Aorta (tissue), 5 donors: ENCODE results near the gene COX6A1. TPM values are rescaled to one million over a fixed set of nuclear protein-coding genes. Genes with fewer than 3 reads are reported as not detected.
"Not testable (repeated sequence)": the region's sequence is repeated elsewhere in the genome, so short reads cannot be mapped to it uniquely, and the experiment has no call there.

ENCODE experiments used
- ATAC-seq: fragments of 200-7000 bp; cut with Tn5 transposase; one replicate; pipeline ENCODE4 v1.9.1; 2022; ENCODE audit warnings: moderate library complexity; ENCODE audit not compliant: low FRiP score
- DNase-seq, 2 donors: peaks; one replicate each; pipeline ENCODE4 v3.0.0-alpha.2; 2020
- H3K27ac ChIP-seq, 2 donors: one replicate each; pipeline ENCODE4 v1.5.1; 2013; ENCODE audit warnings: low read length in 2 of 2, mild to moderate bottlenecking in 2 of 2, moderate library complexity in 2 of 2, control low read depth in 1 of 2, inconsistent platforms in 1 of 2, low read depth in 1 of 2
- H3K27me3 ChIP-seq, 2 donors: one replicate each; pipeline ENCODE4 v1.6.1; 2013; ENCODE audit warnings: control low read depth in 1 of 2, low read length in 1 of 2, mild to moderate bottlenecking in 1 of 2, moderate library complexity in 1 of 2; ENCODE audit not compliant: insufficient read depth in 2 of 2, control insufficient read depth in 1 of 2
- H3K36me3 ChIP-seq, 2 donors: one replicate each; pipeline ENCODE4 v1.6.1; 2013; ENCODE audit warnings: control low read depth in 1 of 2, low read length in 1 of 2, mild to moderate bottlenecking in 1 of 2; ENCODE audit not compliant: insufficient read depth in 2 of 2, control insufficient read depth in 1 of 2
- H3K4me1 ChIP-seq, 2 donors: one replicate each; pipeline ENCODE4 v1.6.1; 2013; ENCODE audit warnings: low read length in 2 of 2, control low read depth in 1 of 2, mild to moderate bottlenecking in 1 of 2, moderate library complexity in 1 of 2; ENCODE audit not compliant: insufficient read depth in 2 of 2, control insufficient read depth in 1 of 2
- H3K4me3 ChIP-seq, 2 donors: one replicate each; pipeline ENCODE4 v1.5.1; 2013; ENCODE audit warnings: low read length in 2 of 2, control low read depth in 1 of 2, mild to moderate bottlenecking in 1 of 2
- H3K9me3 ChIP-seq: one replicate; pipeline ENCODE4 v1.6.1; 2013; ENCODE audit warnings: mild to moderate bottlenecking, low read length; ENCODE audit not compliant: control insufficient read depth
- WGBS, 2 donors: extraction: QIAGEN DNeasy Blood & Tissue Kit; methylation state at CpG; one replicate each; pipeline ENCODE4 v1.1.7; 2013; 5-methylcytosine and 5-hydroxymethylcytosine counted together
- intact Hi-C, 2 donors: fragments of 100-400 bp; cut with DNase I; formaldehyde crosslinking; loops; one replicate each; pipeline versions ENCODE4 v1.14.2 to v1.15.0; 2022
- polyA plus RNA-seq, 2 donors: library from polyadenylated mRNA; stranded (reverse); fragments of 200-250 nt; gene quantifications; one replicate each; pipeline ENCODE4 v1.2.3, GENCODE V29; 2013
- total RNA-seq, 2 donors: library from RNA; stranded (reverse); fragmentation: NEBNext Ultra II Directional; extraction: Animal tissue kit (Norgen Biotek cat#: 25700); gene quantifications; one replicate each; pipeline ENCODE4 v1.2.1, GENCODE V29; 2021
- donor health status: healthy with polysubstance abuse.
- donor health status: Bipolar disorder and iron deficiency.
- donor health status: DM: no; HTN: no; CAD: no.
- donor health status: DM: no; HTN: no; CAD: no.
- donor health status: DM: yes; HTN: yes; CAD: no.

Gene COX6A1
- total and polyA plus RNA-seq, 4 donors: 176 to 498 (median 300) TPM

DNA sequence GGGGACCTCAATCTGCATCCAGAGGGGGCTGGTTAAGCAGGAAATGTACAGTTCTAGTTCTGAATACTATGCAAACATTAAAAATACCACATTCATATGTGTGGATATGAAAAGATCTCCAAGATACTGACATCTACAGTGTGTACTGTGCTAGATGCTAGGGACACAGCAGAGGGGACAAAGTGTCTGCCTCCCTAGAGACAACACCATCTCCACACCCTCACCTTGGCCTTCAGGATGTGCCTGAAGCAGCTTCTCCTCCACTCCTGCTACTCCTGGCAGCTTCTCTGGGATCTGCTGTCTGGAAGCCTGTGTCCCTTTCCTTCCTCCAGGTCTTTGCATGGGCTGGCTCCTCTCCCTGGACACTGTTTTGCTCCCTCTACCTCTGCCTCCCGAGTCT, 42.3 kb downstream of the COX6A1 start:
- DNase-seq (no peak), ATAC-seq (no peak)
- no peaks in the 10 kb centered on the region for H3K36me3 ChIP-seq
- H3K27me3 ChIP-seq: no peaks in the 10 kb centered on the region
- no peak overlapping the region for H3K4me3 ChIP-seq
- 54 to 77% methylated on average over 1 of the region's 1 CpG for WGBS, 2 donors
- no peaks in the 10 kb centered on the region for H3K9me3 ChIP-seq
- no peak overlapping the region for H3K27ac ChIP-seq
- H3K4me1 ChIP-seq: no peaks in the 10 kb centered on the region
- intact Hi-C loops: no loop called here

DNA sequence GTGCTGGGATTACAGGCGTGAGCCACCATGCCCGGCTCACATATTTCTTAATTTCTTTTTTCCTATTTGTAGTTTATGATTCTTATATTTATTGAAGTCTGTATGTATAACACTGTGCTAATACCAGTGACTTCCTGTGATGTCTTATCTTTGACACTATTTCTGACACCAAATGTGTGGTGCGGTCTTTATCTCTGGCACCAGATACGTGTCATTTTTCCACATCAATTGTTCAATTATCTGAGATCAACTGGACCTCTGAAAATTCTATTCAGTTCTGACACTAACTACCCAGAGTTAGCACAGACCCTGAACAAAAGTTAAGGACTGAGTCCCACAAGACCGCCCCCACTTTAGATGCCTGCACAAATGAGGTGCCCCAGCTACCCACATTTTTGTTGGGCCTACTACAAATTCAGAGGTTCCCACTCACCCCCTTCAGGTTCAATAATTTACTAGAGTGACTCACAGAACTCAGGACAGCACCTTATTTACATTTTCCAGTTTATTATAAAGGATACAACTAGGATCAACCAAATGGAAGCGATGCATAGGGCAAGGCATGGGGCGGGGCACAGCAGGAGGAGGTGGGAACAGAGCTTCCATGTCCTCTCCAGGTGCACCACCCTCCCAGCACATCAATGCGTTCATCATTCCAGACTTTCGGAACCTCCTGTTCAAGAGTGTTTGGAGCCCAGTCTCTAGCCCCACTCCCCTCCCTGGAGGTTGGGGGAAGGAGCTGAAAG, 43.3 kb downstream of the COX6A1 start:
- no peak overlapping the region for H3K27ac ChIP-seq
- DNase-seq (no peak), ATAC-seq (no peak)
- H3K36me3 ChIP-seq: no peaks in the 10 kb centered on the region
- H3K4me3 ChIP-seq: no peak overlapping the region
- no peaks in the 10 kb centered on the region for H3K9me3 ChIP-seq
- no peaks in the 10 kb centered on the region for H3K4me1 ChIP-seq
- H3K27me3 ChIP-seq: no peaks in the 10 kb centered on the region
- intact Hi-C loops: no loop called here
- 92 to 94% methylated on average over 9 of the region's 9 CpGs for WGBS, 2 donors

DNA sequence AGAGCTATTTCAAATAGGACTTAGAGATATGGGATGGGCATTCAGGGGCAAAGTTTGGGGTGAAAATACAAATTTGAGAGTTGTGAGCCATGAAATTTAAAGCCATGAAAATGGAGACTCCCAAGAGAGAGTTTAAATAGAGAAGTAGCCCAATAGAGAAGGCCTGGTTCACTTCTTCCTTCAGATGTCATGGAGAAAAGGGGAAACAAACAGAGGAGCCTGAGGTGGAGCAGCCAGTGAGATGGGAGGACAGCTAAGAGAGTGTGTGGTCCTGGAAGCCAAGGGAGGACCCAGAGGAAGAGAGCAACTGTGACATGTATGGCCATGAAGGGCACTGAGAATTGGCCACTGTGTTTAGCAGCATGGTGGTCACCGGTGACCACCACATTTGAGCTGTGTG, 45.7 kb downstream of the COX6A1 start:
- Histone ChIP-seq H3K27ac (no peak overlapping the region), H3K36me3 (no peaks in the 10 kb centered on the region), H3K4me1 (no peaks in the 10 kb centered on the region), H3K27me3 (no peaks in the 10 kb centered on the region), H3K9me3 (no peaks in the 10 kb centered on the region), H3K4me3 (no peak overlapping the region)
- WGBS, 2 donors: 96 to 97% methylated on average over 1 of the region's 1 CpG
- intact Hi-C loops: no loop called here
- ATAC-seq (no peak), DNase-seq (no peak)

GRCh38 chr12:120485961-120486881, 48.3 kb downstream of the COX6A1 start:
- no peaks in the 10 kb centered on the region for H3K4me1 ChIP-seq
- H3K36me3 ChIP-seq: no peaks in the 10 kb centered on the region
- no peaks in the 10 kb centered on the region for H3K9me3 ChIP-seq
- DNase-seq: no peak
- no peaks in the 10 kb centered on the region for H3K27me3 ChIP-seq
- H3K27ac ChIP-seq: no peak overlapping the region
- 89 to 90% methylated on average over 7 of the region's 7 CpGs for WGBS, 2 donors
- intact Hi-C loops: no loop called here
- ATAC-seq: no peak
- H3K4me3 ChIP-seq: no peak overlapping the region

DNA sequence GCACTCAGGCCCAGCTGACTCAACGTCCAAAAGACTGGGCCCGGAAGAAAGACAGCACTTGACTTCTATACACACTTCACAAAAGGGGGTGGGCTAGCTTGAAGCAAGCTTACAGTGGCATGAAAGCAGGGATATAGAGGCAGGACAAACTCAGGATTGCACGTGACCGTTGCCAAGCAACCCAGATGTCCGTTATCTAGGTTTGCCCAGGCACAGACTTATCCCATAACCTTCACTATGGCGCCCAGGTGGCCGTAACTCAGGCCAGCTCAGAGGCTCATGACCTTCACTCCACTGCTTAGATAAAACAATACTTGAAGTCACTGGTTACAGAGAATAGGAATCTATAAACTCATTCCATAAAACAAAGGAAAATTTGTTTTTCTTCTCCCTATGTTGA, 49.6 kb downstream of the COX6A1 start:
- 91 to 92% methylated on average over 7 of the region's 7 CpGs for WGBS, 2 donors
- ATAC-seq, DNase-seq, H3K36me3 ChIP-seq, H3K27me3 ChIP-seq, H3K9me3 ChIP-seq, H3K4me1 ChIP-seq, H3K27ac ChIP-seq, H3K4me3 ChIP-seq, intact Hi-C loops: not testable (repeated sequence)

- H3K4me1 ChIP-seq: no peaks in the 10 kb centered on the region
- intact Hi-C loops: no loop called here
- H3K4me3 ChIP-seq: no peak overlapping the region
- H3K36me3 ChIP-seq: no peaks in the 10 kb centered on the region
- H3K27me3 ChIP-seq: no peaks in the 10 kb centered on the region
- ATAC-seq (no peak), DNase-seq (no peak)
- WGBS, 2 donors: 76 to 77% methylated on average over 5 of the region's 5 CpGs
- H3K27ac ChIP-seq: no peak overlapping the region
- H3K9me3 ChIP-seq: no peaks in the 10 kb centered on the region
Observed at GRCh38 chr12:120488057-120488640, 50.2 kb downstream of the COX6A1 start.

GRCh38 chr12:120489018-120489417, 51.1 kb downstream of the COX6A1 start:
- Histone ChIP-seq H3K27ac (no peak overlapping the region), H3K36me3 (no peaks in the 10 kb centered on the region), H3K4me1 (no peaks in the 10 kb centered on the region), H3K27me3 (no peaks in the 10 kb centered on the region), H3K4me3 (no peak overlapping the region), H3K9me3 (no peaks in the 10 kb centered on the region)
- DNase-seq (no peak), ATAC-seq (no peak)
- WGBS, 2 donors: 91 to 95% methylated on average over 4 of the region's 4 CpGs
- intact Hi-C loops: no loop called here

- Histone ChIP-seq H3K27ac (no peak overlapping the region), H3K9me3 (no peaks in the 10 kb centered on the region), H3K4me3 (no peak overlapping the region), H3K4me1 (peaks cover 0 to 3% of the 10 kb centered on the region in 2 donors), H3K36me3 (no peaks in the 10 kb centered on the region), H3K27me3 (no peaks in the 10 kb centered on the region)
- no peak for ATAC-seq
- intact Hi-C loops: no loop called here
- no peak for DNase-seq
- 90% methylated on average over 5 of the region's 5 CpGs for WGBS, 2 donors
Observed at GRCh38 chr12:120490325-120490724, 52.4 kb downstream of the COX6A1 start.
